Measurements from ENCODE around the gene CCIN. TPM values are rescaled to one million over a fixed set of nuclear protein-coding genes. Genes with fewer than 3 reads are reported as not detected.
A peak's percentile ranks its signal among the peaks of the same experiment; 100 is the strongest.
"Not testable (repeated sequence)": the region's sequence is repeated elsewhere in the genome, so short reads cannot be mapped to it uniquely, and the experiment has no call there.

The CCIN gene
- total and polyA plus RNA-seq, 7 donors: 0.03 to 0.04 TPM; not detected in 5

DNA sequence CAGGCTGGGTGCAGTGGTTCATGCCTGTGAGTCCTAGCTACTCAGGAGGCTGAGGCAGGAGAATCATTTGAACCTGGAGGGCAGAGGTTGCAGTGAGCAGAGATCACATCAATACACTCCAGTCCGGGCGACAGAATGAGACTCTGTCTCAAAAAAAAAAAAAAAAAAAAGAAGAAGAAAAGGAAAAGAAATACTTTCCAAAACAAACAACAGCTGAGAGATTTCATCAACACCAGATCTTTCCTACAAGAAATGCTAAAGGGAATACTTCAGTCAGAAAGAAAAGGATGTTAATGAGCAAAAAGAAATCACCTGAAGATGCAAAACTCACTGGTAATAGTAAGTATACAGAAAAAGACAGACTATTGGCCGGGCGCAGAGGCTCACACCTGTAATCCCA, 8.4 kb downstream of the CCIN start:
- no peaks in the 10 kb centered on the region for H3K27me3 ChIP-seq (ENCODE audit: insufficient read depth in 3 of 3, low read length in 2 of 3)
- 78 to 90% (median 82%) methylated on average over 4 of the region's 4 CpGs for WGBS, 3 donors

DNA sequence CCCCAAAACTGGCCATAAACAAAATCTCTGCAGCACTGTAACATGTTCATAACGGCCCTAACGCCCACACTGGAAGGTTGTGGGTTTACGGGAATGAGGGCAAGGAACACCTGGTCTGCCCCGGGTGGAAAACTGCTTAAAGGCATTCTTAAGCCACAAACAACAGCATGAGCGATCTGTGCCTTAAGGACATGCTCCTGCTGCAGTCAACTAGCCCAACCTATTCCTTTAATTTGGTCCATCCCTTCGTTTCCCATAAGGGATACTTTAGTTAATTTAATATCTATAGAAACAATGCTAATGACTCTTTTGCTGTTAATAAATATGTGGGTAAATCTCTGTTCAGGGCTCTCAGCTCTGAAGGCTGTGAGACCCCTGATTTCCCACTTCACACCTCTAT, 11.1 kb downstream of the CCIN start:
- H3K4me1 ChIP-seq; H3K27ac ChIP-seq; H3K9me3 ChIP-seq; H3K27me3 ChIP-seq (ENCODE audit: insufficient read depth in 3 of 3, low read length in 2 of 3); DNase-seq; intact Hi-C loops (cut with DNase I); ATAC-seq; H3K36me3 ChIP-seq (ENCODE audit: insufficient read depth in 1 of 2, low read depth in 1 of 2); H3K4me3 ChIP-seq: not testable (repeated sequence)
- WGBS, 3 donors: 84 to 88% (median 87%) methylated on average over 6 of the region's 6 CpGs

More for the DNA sequence above, 8.4 kb downstream of the CCIN start:
- Histone ChIP-seq H3K4me3 (no peak overlapping the region), H3K4me1 (no peaks in the 10 kb centered on the region), H3K27ac (no peak overlapping the region), H3K9me3 (no peaks in the 10 kb centered on the region), H3K36me3 (ENCODE audit: insufficient read depth in 1 of 2, low read depth in 1 of 2) (no peaks in the 10 kb centered on the region)
- intact Hi-C loops (cut with DNase I): no loop called here
- TF ChIP-seq, protein P1, sequence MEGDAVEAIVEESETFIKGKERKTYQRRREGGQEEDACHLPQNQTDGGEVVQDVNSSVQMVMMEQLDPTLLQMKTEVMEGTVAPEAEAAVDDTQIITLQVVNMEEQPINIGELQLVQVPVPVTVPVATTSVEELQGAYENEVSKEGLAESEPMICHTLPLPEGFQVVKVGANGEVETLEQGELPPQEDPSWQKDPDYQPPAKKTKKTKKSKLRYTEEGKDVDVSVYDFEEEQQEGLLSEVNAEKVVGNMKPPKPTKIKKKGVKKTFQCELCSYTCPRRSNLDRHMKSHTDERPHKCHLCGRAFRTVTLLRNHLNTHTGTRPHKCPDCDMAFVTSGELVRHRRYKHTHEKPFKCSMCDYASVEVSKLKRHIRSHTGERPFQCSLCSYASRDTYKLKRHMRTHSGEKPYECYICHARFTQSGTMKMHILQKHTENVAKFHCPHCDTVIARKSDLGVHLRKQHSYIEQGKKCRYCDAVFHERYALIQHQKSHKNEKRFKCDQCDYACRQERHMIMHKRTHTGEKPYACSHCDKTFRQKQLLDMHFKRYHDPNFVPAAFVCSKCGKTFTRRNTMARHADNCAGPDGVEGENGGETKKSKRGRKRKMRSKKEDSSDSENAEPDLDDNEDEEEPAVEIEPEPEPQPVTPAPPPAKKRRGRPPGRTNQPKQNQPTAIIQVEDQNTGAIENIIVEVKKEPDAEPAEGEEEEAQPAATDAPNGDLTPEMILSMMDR (IDR thresholded peaks at IDR 0.05): no peak
- ATAC-seq (no peak), DNase-seq (no peak)

DNA sequence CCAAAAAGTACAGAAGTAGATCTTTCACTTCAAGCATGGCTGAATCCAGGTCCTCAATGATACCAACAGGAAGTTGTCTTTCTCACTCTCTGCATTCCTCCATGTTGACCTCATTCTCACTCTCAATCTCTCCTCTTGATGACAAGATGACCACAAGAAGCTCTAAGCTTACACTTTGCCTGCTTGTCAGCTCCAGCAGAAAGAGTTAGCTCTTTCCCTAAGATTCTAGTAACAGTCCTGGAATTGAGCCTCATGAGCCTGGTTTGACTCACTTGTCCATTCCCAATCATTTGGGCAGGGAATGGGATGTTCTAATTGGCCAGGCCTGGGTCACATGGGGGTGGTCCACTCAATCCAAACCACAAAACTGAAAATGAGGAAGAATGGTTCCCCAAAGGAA, 18.2 kb downstream of the CCIN start:
- TF ChIP-seq, protein P1 (IDR thresholded peaks at IDR 0.05): no peak
- no peak for DNase-seq
- ATAC-seq: no peak
- Histone ChIP-seq H3K36me3 (ENCODE audit: insufficient read depth in 1 of 2, low read depth in 1 of 2) (no peaks in the 10 kb centered on the region), H3K27me3 (ENCODE audit: insufficient read depth in 3 of 3, low read length in 2 of 3) (no peaks in the 10 kb centered on the region), H3K9me3 (no peaks in the 10 kb centered on the region), H3K4me1 (peaks cover 16% of the 10 kb centered on the region), H3K4me3 (no peak overlapping the region), H3K27ac (no peak overlapping the region)
- intact Hi-C loops (cut with DNase I): no loop called here

DNA sequence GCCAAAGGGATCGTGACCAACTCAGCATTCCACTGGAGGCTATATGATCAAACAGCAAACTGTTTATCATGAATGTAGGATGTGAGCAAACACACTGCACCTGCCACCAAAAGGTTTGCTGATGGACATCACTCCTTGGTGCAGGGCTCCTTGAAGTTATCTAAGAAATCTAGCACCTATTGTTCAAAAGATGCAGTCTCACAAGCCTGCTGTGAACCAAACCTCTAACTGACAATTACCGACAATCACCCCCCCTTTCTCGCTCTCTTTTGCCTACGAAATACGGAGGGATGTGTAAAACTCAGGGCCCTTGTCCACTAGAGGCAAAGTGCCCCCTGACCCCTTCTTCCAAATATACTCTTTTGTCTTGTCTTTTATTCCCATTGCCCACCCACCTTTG, 19.0 kb downstream of the CCIN start:
- no peaks in the 10 kb centered on the region for H3K9me3 ChIP-seq
- DNase-seq: no peak
- intact Hi-C loops (cut with DNase I): no loop called here
- no peaks in the 10 kb centered on the region for H3K36me3 ChIP-seq (ENCODE audit: insufficient read depth in 1 of 2, low read depth in 1 of 2)
- H3K27ac ChIP-seq: no peak overlapping the region
- ATAC-seq: no peak
- H3K4me1 ChIP-seq: peaks cover 24% of the 10 kb centered on the region
- TF ChIP-seq, protein P1 (IDR thresholded peaks at IDR 0.05): no peak
- 80 to 90% (median 89%) methylated on average over 5 of the region's 5 CpGs for WGBS, 3 donors
- no peak overlapping the region for H3K4me3 ChIP-seq
- H3K27me3 ChIP-seq (ENCODE audit: insufficient read depth in 3 of 3, low read length in 2 of 3): no peaks in the 10 kb centered on the region

DNA sequence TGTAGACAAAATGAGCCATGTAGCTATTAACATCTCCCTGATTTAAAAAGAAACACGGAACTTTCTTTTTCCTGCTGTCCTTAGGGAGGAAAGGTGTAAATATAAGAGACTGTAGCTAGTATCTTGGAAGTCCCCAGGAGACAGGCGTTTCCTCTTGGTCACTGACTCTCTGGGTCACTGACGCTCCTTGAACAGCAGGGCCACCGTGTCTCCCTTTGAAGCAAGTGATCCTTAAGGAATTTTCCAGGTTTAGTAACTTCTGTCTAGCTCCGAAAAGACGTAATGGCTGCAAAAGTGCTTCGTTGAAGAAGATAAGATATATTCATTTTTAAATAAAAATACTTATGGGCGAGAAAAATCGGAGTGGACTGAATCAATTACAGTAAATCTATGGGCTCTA, 20.8 kb downstream of the CCIN start:
- DNase-seq (no peak), ATAC-seq (no peak)
- Histone ChIP-seq H3K36me3 (ENCODE audit: insufficient read depth in 1 of 2, low read depth in 1 of 2) (peaks cover 0 to 4% of the 10 kb centered on the region in 2 donors), H3K27ac (peak overlapping the region; percentile 97), H3K4me3 (peak overlapping the region; percentile 95), H3K27me3 (ENCODE audit: insufficient read depth in 3 of 3, low read length in 2 of 3) (no peaks in the 10 kb centered on the region), H3K4me1 (peaks cover 41% of the 10 kb centered on the region), H3K9me3 (no peaks in the 10 kb centered on the region)
- intact Hi-C loops (cut with DNase I): loop anchor here (5.0 kb wide), 2 partner anchors 67 to 137 kb away; partner anchors contain the start of gene GNE (in 1 of the 2)
- TF ChIP-seq, protein P1 (IDR thresholded peaks at IDR 0.05): no peak
- WGBS, 3 donors: 9 to 13% (median 11%) methylated on average over 9 of the region's 9 CpGs
